HepG2 (cell line): Measurements from ENCODE around the gene LHX5. TPM values are rescaled to one million over a fixed set of nuclear protein-coding genes. Genes with fewer than 3 reads are reported as not detected.

Experiments
- ATAC-seq: fragments of 200-7000 bp; cut with Tn5 transposase; 3 replicates; pipeline ENCODE4 v1.9.1; 2020; ENCODE audit warnings: mild to moderate bottlenecking, moderate library complexity
- BruUV-seq: library from RNA; stranded (reverse); fragments of 400-500 nt; replicated peaks from 2 replicates; lab custom pipeline; 2021; lab: Mats Ljungman, UMichigan
- CTCF ChIA-PET: fragments of 300-600 bp; formaldehyde crosslinking; extraction: SDS; loops from one replicate; lab custom pipeline; 2021; ENCODE audit warnings: low total read pairs, inconsistent platforms, low intra/inter-chr PET ratio; lab: Yijun Ruan, JAX
- POLR2A ChIA-PET: fragments of 350-600 bp; sonication (Branson Sonifier 250); formaldehyde crosslinking; loops from one replicate; lab custom pipeline; 2020; ENCODE audit warnings: antibody characterized with exemption, inconsistent platforms; lab: Yijun Ruan, JAX
- DNase-seq: peaks from one replicate; pipeline ENCODE4 v3.0.0-alpha.2; 2015; ENCODE audit warnings: low spot score
- FAIRE-seq: peaks from 3 replicates; lab custom pipeline; 2011; peaks lifted over from hg19 to GRCh38; lab: Jason Lieb, UNC
- H2AFZ ChIP-seq: one replicate; pipeline ENCODE4 v1.6.1; 2011; ENCODE audit warnings: low read length, inconsistent platforms
- H3K27ac ChIP-seq: fragments of 300-600 bp; 3 replicates; pipeline ENCODE4 v1.8.0; 2011; ENCODE audit warnings: mixed run types, mild to moderate bottlenecking, mixed read lengths, low read length, inconsistent platforms; ENCODE audit not compliant: insufficient read depth; ENCODE audit errors: extremely low read length
- H3K27me3 ChIP-seq, 2 experiments: fragments of 200-600 bp in 1 of 2; 2 replicates in 1 of 2; 3 replicates in 1 of 2; pipeline versions ENCODE4 v1.6.0 to v1.8.0; 2011; ENCODE audit warnings: low read length in 2 of 2, mild to moderate bottlenecking in 2 of 2, moderate library complexity in 2 of 2, inconsistent platforms in 1 of 2; ENCODE audit not compliant: insufficient read depth in 2 of 2, control insufficient read depth in 1 of 2
- H3K36me3 ChIP-seq, 2 experiments: fragments of 200-600 bp in 1 of 2; replicated peaks in 1 of 2; 2 replicates in 1 of 2; 3 replicates in 1 of 2; pipeline versions ENCODE4 v1.5.1 to v1.8.0; 2011; ENCODE audit warnings: low read length in 2 of 2, inconsistent platforms in 1 of 2; ENCODE audit not compliant: insufficient read depth in 2 of 2, control insufficient read depth in 1 of 2
- H3K4me1 ChIP-seq: 2 replicates; pipeline ENCODE4 v1.5.1; 2012; ENCODE audit warnings: low read length, inconsistent platforms; ENCODE audit not compliant: insufficient read depth
- H3K4me2 ChIP-seq: 2 replicates; pipeline ENCODE4 v1.6.0; 2011; ENCODE audit warnings: low read depth, low read length, inconsistent platforms
- H3K4me3 ChIP-seq, 3 experiments: fragments of 200-600 bp in 1 of 3; sonication (generic), shearing (Covaris generic) in 1 of 3; replicated peaks in 1 of 3; 2 replicates each; pipeline ENCODE4 v1.5.1; 2011 to 2016; ENCODE audit warnings: low read length in 3 of 3, inconsistent platforms in 2 of 3, low read depth in 2 of 3, mild to moderate bottlenecking in 2 of 3, control low read depth in 1 of 3, mixed read lengths in 1 of 3; ENCODE audit not compliant: insufficient read depth in 1 of 3
- H3K79me2 ChIP-seq: one replicate; pipeline ENCODE4 v1.6.1; 2011; ENCODE audit warnings: low read length, inconsistent platforms; ENCODE audit not compliant: insufficient read depth
- H3K9ac ChIP-seq: 2 replicates; pipeline ENCODE4 v1.6.0; 2011; ENCODE audit warnings: mild to moderate bottlenecking, low read depth, low read length, inconsistent platforms; ENCODE audit not compliant: insufficient read depth
- H3K9me3 ChIP-seq: 2 replicates; pipeline ENCODE4 v1.5.1; 2012; ENCODE audit warnings: mild to moderate bottlenecking, low read length
- H4K20me1 ChIP-seq: 2 replicates; pipeline ENCODE4 v1.6.0; 2011; ENCODE audit warnings: inconsistent platforms, mild to moderate bottlenecking, low read length, moderate library complexity; ENCODE audit not compliant: insufficient read depth
- ADNP ChIP-seq: sonication (generic); formaldehyde crosslinking; IDR thresholded peaks from 2 replicates; pipeline ENCODE4 v1.4.0; 2020; ENCODE audit warnings: missing genetic modification reagents
- HNF1B ChIP-seq: sonication (generic); formaldehyde crosslinking; IDR thresholded peaks from 2 replicates; pipeline ENCODE4 v1.5.1; 2020; ENCODE audit warnings: mild to moderate bottlenecking, moderate library complexity, missing genetic modification reagents
- NFYB ChIP-seq: sonication (generic); formaldehyde crosslinking; IDR thresholded peaks from 2 replicates; pipeline ENCODE4 v1.4.0; 2020; ENCODE audit warnings: missing genetic modification reagents
- NFYC ChIP-seq: IDR thresholded peaks from 2 replicates; pipeline ENCODE4 v1.6.1; 2016; ENCODE audit warnings: missing genetic modification reagents, missing compliant biosample characterization
- ZFP41 ChIP-seq: sonication (generic); formaldehyde crosslinking; IDR thresholded peaks from 2 replicates; pipeline ENCODE4 v1.4.0; 2020; ENCODE audit warnings: mild to moderate bottlenecking, missing genetic modification reagents, borderline replicate concordance
- ZMAT5 ChIP-seq: sonication (generic); formaldehyde crosslinking; IDR thresholded peaks from 2 replicates; pipeline ENCODE4 v1.5.0; 2020; ENCODE audit warnings: mild to moderate bottlenecking, low read depth, missing genetic modification reagents, borderline replicate concordance
- WGBS: methylation state at CpG from one replicate; pipeline ENCODE4 v1.1.6; 2017; ENCODE audit warnings: low lambda C conversion rate; 5-methylcytosine and 5-hydroxymethylcytosine counted together
- in situ Hi-C: cut with HindIII; loops from 2 replicates; pipeline ENCODE4 v1.10.0; 2017; ENCODE audit warnings: low pct_unique_long_range_greater_than_20kb; ENCODE audit not compliant: extremely low pct_ligation_motif_present
- intact Hi-C: fragments of 100-400 bp; cut with micrococcal nuclease; formaldehyde crosslinking; loops from one replicate; pipeline ENCODE4 v1.10.0; 2022; ENCODE audit not compliant: unreplicated experiment
- polyA plus RNA-seq, 8 experiments: library from polyadenylated mRNA; depleted of rRNA in 3 of 8; stranded (reverse) in 7 of 8; unstranded in 1 of 8; fragments of >200 nt; fragmentation: Illumina TruSeq in 4 of 8; extraction: Trizol in 4 of 8; gene quantifications; 2 replicates each; pipeline versions ENCODE4 v1.2.1 to v1.2.3, GENCODE V29; 2011 to 2016; ENCODE audit warnings: low read depth in 4 of 8, missing spikeins in 1 of 8, mixed read lengths in 1 of 8; ENCODE audit not compliant: insufficient read depth in 1 of 8
- total RNA-seq, 5 experiments: library from RNA; depleted of rRNA; stranded (reverse); fragments of >200 nt; fragmentation: Illumina TruSeq; extraction: Trizol; gene quantifications; 2 replicates each; pipeline ENCODE4 v1.2.3, GENCODE V29; 2016; ENCODE audit warnings: low read depth in 1 of 5

LHX5 gene
- total and polyA plus RNA-seq, 2 of the 13 experiments (the other 11 are each of a cell fraction or from before 2014, with no cell fraction given), result not detected

GRCh38 chr12:113443030-113443539 is 28.6 kb downstream of the LHX5 start:
- FAIRE-seq (no peak), ATAC-seq (no peak; the same call in 2 of the 3 replicates), DNase-seq (no peak)
- intact Hi-C loops, result no loop called here
- BruUV-seq, result no TSS peak
- no peak overlapping the region for H3K27ac ChIP-seq
- no peak overlapping the region for H3K9ac ChIP-seq
- H3K36me3 ChIP-seq, result no peaks in the 10 kb centered on the region
- CTCF ChIA-PET, result no interaction called here
- no peaks in the 10 kb centered on the region for H3K9me3 ChIP-seq
- POLR2A ChIA-PET, result interaction anchor here (0.6 kb wide), 1 partner anchor 194 kb away, joined by 4 read pairs; no protein-coding TSS in a partner anchor
- H3K79me2 ChIP-seq, result no peaks in the 10 kb centered on the region
- no peak overlapping the region for H3K4me2 ChIP-seq
- TF ChIP-seq ZFP41 (CRISPR knock-in tag) (no peak), NFYB (CRISPR knock-in tag) (peak; percentile 47; the same call in 1 of the 2 replicates), ZMAT5 (CRISPR knock-in tag) (no peak), NFYC (CRISPR knock-in tag) (peak; percentile 65), ADNP (CRISPR knock-in tag) (no peak), HNF1B (CRISPR knock-in tag) (no peak)
- H3K27me3 ChIP-seq, result peaks cover 0 to 22% of the 10 kb centered on the region in 2 experiments; a peak in 2 of 5 replicates
- peaks cover 7% of the 10 kb centered on the region; the same call in 1 of the 2 replicates for H3K4me1 ChIP-seq
- no peak overlapping the region for H3K4me3 ChIP-seq
- 21% methylated on average over 6 of the region's 6 CpGs for WGBS
- H2AFZ ChIP-seq, result no peak overlapping the region
- H4K20me1 ChIP-seq, result no peaks in the 10 kb centered on the region
- in situ Hi-C loops, result no loop called here
